Right ventricle myocardium inferior (tissue), 1 donor: ENCODE measurements around the gene EPB41L3. TPM values are rescaled to one million over a fixed set of nuclear protein-coding genes. Genes with fewer than 3 reads are reported as not detected.

Experiments
- ATAC-seq: fragments of 200-7000 bp; cut with Tn5 transposase; one replicate; pipeline ENCODE4 v1.9.1; 2020; ENCODE audit warnings: mild to moderate bottlenecking, moderate library complexity
- DNase-seq: peaks from one replicate; pipeline ENCODE4 v3.0.0; 2021; ENCODE audit errors: missing footprints
- intact Hi-C: fragments of 100-400 bp; cut with DNase I; formaldehyde crosslinking; loops from one replicate; pipeline ENCODE4 v1.11.0; 2022
- total RNA-seq: library from RNA; stranded (reverse); fragmentation: NEBNext Ultra II Directional; extraction: Animal tissue kit (Norgen Biotek cat#: 25700); gene quantifications from one replicate; pipeline ENCODE4 v1.2.1, GENCODE V29; 2021
- donor health status: DM: no; HTN: yes; CAD: no; lungs with severe emphysema.

The EPB41L3 gene
- total RNA-seq, 1 donor from 2014 or later: 10.5 TPM

- DNase-seq: no peak
- intact Hi-C loops: no loop called here
- ATAC-seq: no peak
These were observed 163.2 kb downstream of the EPB41L3 start for GRCh38 chr18:5380586-5380985.

DNA sequence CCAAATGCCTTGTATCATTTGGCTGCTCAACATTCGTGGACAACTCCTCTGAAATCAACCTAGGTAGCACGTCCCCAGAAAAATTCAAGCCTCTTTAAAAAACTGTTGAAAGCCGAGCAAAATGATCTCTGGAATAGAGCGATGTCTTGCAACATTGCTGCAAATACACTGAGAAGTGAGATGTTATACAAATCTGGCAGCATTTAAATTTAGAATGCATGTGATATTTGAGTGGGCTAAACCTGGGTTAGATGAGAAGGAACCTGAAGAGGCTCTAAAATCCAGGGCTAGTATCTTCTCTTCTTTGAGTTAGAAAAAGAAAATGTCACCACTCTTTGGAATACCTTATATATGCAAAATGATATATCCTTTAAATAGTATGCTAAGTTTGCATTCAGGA, 166.8 kb downstream of the EPB41L3 start:
- no peak for DNase-seq
- intact Hi-C loops: no loop called here
- no peak for ATAC-seq

- DNase-seq (no peak), ATAC-seq (no peak)
- intact Hi-C loops: no loop called here
These were observed 173.5 kb downstream of the EPB41L3 start for GRCh38 chr18:5370332-5370731.

GRCh38 chr18:5369513-5369912, 174.3 kb downstream of the EPB41L3 start:
- intact Hi-C loops: no loop called here
- ATAC-seq: no peak

DNA sequence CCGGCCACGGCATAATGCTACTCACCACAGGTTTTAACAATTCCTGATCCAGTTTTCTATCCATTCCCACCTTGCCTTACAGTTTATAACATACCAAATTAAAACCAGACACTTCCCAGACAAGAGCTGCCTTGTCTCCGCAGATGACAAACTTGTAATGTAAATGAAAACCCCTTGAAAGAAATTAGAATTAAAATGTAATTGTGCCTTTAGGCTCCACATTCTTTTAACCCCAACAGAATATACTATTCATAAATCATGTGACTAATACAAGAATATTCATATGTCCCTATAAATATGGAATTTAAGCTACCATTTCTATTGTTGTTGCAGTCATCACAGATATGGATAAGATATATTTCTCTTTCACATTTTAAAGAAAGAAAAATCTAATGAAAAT, 178.4 kb downstream of the EPB41L3 start:
- intact Hi-C loops: no loop called here
- DNase-seq: no peak
- no peak for ATAC-seq

More at GRCh38 chr18:5369513-5369912, 174.3 kb downstream of the EPB41L3 start:
- DNase-seq: no peak

DNA sequence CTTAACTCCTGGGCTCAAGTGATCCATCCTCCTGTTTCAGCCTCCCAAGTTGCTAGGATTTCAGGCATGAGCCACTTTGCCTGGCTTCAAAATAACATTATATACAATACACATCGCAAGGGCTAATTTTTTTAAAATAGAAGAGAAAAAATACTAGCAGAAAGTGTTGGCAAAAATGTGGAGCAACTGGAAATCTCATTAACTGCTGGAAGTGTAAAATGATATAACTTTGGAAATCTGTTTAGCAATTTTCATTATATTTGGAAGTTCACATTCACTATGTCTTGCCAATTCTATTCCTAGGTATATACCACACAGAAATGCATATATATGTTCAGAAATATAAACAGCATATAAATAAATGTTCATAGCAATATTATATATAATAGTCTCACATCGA, 193.2 kb downstream of the EPB41L3 start:
- DNase-seq (no peak), ATAC-seq (no peak)
- intact Hi-C loops: no loop called here

Other genes starting within 250 kb of the EPB41L3 start
- gene ZBTB14, start 248.3 kb downstream of the EPB41L3 start, total RNA-seq: 8.5 TPM